Smooth muscle cell (in vitro differentiated cells): ENCODE data around the gene MVB12A. TPM values are rescaled to one million over a fixed set of nuclear protein-coding genes. Genes with fewer than 3 reads are reported as not detected.

Experiments used
- DNase-seq: peaks from one replicate; lab custom pipeline; 2025; ENCODE audit not compliant: unreplicated experiment; lab: John Stamatoyannopoulos, UW
- H2AFZ ChIP-seq: fragments of 200-600 bp; sonication (generic); 2 replicates; pipeline ENCODE4 v1.6.0; 2016; ENCODE audit warnings: antibody characterized with exemption, low read depth, mild to moderate bottlenecking
- H3F3A ChIP-seq: fragments of 200-600 bp; sonication (generic); 2 replicates; pipeline ENCODE4 v1.6.0; 2017; ENCODE audit warnings: antibody characterized with exemption, low read depth
- H3K27ac ChIP-seq: fragments of 200-600 bp; sonication (generic); 2 replicates; pipeline ENCODE4 v1.5.1; 2016; ENCODE audit warnings: low read depth, mild to moderate bottlenecking
- H3K27me3 ChIP-seq: fragments of 200-600 bp; sonication (generic); 2 replicates; pipeline ENCODE4 v1.6.1; 2016; ENCODE audit warnings: low read depth, mild to moderate bottlenecking
- H3K36me3 ChIP-seq: fragments of 200-600 bp; sonication (generic); 2 replicates; pipeline ENCODE4 v1.5.1; 2016; ENCODE audit warnings: low read depth
- H3K4me1 ChIP-seq: fragments of 200-600 bp; sonication (generic); 2 replicates; pipeline ENCODE4 v1.5.1; 2016; ENCODE audit warnings: low read depth
- H3K4me2 ChIP-seq: fragments of 200-600 bp; sonication (generic); 2 replicates; pipeline ENCODE4 v1.6.0; 2016; ENCODE audit warnings: mild to moderate bottlenecking
- H3K4me3 ChIP-seq: fragments of 200-600 bp; sonication (generic); 2 replicates; pipeline ENCODE4 v1.5.1; 2016; ENCODE audit warnings: mild to moderate bottlenecking
- H3K79me2 ChIP-seq: fragments of 200-600 bp; sonication (generic); 2 replicates; pipeline ENCODE4 v1.6.0; 2016; ENCODE audit warnings: low read depth, mild to moderate bottlenecking
- H3K9ac ChIP-seq: fragments of 200-600 bp; sonication (generic); 2 replicates; pipeline ENCODE4 v1.6.0; 2016; ENCODE audit warnings: low read depth
- H3K9me3 ChIP-seq: fragments of 200-600 bp; sonication (generic); replicated peaks from 2 replicates; pipeline ENCODE4 v1.5.1; 2016; ENCODE audit warnings: low read depth
- H4K20me1 ChIP-seq: fragments of 200-600 bp; sonication (generic); 2 replicates; pipeline ENCODE4 v1.6.0; 2016; ENCODE audit warnings: low read depth
- WGBS: methylation state at CpG from one replicate; pipeline ENCODE4 v1.1.7; 2016; ENCODE audit warnings: low lambda C conversion rate; 5-methylcytosine and 5-hydroxymethylcytosine counted together
- polyA plus RNA-seq: library from polyadenylated mRNA; unstranded; fragments of >200 nt; fragmentation: Nextera tagmentation; extraction: Ambion mirVana; gene quantifications from 2 replicates; pipeline ENCODE4 v1.2.1, GENCODE V29; 2016
- total RNA-seq: library from RNA; depleted of rRNA; stranded (reverse); fragments of >200 nt; gene quantifications from 2 replicates; pipeline ENCODE4 v1.2.3, GENCODE V29; 2014
- TF ChIP-seq, protein P1 (sequence below): fragments of 200-600 bp; sonication (generic); IDR thresholded peaks from 2 replicates; pipeline ENCODE4 v1.5.1; 2017; ENCODE audit warnings: borderline replicate concordance, mild to moderate bottlenecking, antibody characterized with exemption; ENCODE audit not compliant: insufficient read depth, poor library complexity, severe bottlenecking

The MVB12A gene
- total and polyA plus RNA-seq, 2 experiments from 2014 or later: 68.1 to 98.1 TPM

DNA sequence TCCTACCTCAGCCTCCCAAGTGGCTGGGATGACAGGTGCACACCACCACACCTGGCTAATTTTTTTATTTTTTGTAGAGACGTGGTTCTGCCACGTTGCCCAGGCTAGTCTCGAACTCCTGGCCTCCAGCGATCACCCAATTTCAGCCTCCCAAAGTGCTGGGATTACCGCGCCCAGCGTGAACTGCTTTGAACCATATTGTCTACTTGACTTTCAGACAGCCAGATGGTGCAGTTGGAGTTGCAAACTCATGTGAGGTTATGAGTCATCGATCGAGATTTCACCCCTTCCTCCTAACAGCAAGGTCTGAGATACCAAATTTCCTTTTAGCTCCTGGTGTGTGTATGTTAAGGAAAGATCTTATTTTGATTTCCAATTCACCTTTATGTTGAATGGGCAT, 53.2 kb downstream of the MVB12A start:
- Histone ChIP-seq H3K27me3 (no peaks in the 10 kb centered on the region), H3K36me3 (no peaks in the 10 kb centered on the region), H3K4me1 (peaks cover 13% of the 10 kb centered on the region), H3K4me2 (no peak overlapping the region), H3F3A (no peaks in the 10 kb centered on the region), H2AFZ (no peak overlapping the region), H3K9me3 (no peaks in the 10 kb centered on the region), H4K20me1 (peaks cover 15% of the 10 kb centered on the region), H3K79me2 (peaks cover 33% of the 10 kb centered on the region), H3K9ac (no peak overlapping the region), H3K27ac (no peak overlapping the region), H3K4me3 (no peak overlapping the region)
- TF ChIP-seq, protein P1, sequence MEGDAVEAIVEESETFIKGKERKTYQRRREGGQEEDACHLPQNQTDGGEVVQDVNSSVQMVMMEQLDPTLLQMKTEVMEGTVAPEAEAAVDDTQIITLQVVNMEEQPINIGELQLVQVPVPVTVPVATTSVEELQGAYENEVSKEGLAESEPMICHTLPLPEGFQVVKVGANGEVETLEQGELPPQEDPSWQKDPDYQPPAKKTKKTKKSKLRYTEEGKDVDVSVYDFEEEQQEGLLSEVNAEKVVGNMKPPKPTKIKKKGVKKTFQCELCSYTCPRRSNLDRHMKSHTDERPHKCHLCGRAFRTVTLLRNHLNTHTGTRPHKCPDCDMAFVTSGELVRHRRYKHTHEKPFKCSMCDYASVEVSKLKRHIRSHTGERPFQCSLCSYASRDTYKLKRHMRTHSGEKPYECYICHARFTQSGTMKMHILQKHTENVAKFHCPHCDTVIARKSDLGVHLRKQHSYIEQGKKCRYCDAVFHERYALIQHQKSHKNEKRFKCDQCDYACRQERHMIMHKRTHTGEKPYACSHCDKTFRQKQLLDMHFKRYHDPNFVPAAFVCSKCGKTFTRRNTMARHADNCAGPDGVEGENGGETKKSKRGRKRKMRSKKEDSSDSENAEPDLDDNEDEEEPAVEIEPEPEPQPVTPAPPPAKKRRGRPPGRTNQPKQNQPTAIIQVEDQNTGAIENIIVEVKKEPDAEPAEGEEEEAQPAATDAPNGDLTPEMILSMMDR: no peak
- no peak for DNase-seq
- 92% methylated on average over 9 of the region's 9 CpGs for WGBS

Other genes starting within 250 kb of the MVB12A start
- 12.8 and 16.4 TPM in 2 replicates for gene USE1, start 204.7 kb upstream of the MVB12A start, total RNA-seq
- gene USE1, start 204.7 kb upstream of the MVB12A start, polyA plus RNA-seq: 28.8 and 45.4 TPM in 2 replicates
- 2.9 and 3.2 TPM in 2 replicates for gene OCEL1, start 193.8 kb upstream of the MVB12A start, total RNA-seq
- 34.9 and 41.3 TPM in 2 replicates for gene OCEL1, start 193.8 kb upstream of the MVB12A start, polyA plus RNA-seq
- 47.8 and 57.4 TPM in 2 replicates for gene NR2F6, start 174.1 kb upstream of the MVB12A start, total RNA-seq
- 99.8 and 104 TPM in 2 replicates for gene NR2F6, start 174.1 kb upstream of the MVB12A start, polyA plus RNA-seq
- not detected in 2 replicates for gene USHBP1, start 155.3 kb upstream of the MVB12A start, total RNA-seq
- not detected in 2 replicates for gene USHBP1, start 155.3 kb upstream of the MVB12A start, polyA plus RNA-seq
- 62.0 and 69.8 TPM in 2 replicates for gene BABAM1, start 152.6 kb upstream of the MVB12A start, total RNA-seq
- 108 and 110 TPM in 2 replicates for gene BABAM1, start 152.6 kb upstream of the MVB12A start, polyA plus RNA-seq
- 0.36 and 1.0 TPM in 2 replicates for gene ANKLE1, start 138.1 kb upstream of the MVB12A start, total RNA-seq
- 0.61 and 1.3 TPM in 2 replicates for gene ANKLE1, start 138.1 kb upstream of the MVB12A start, polyA plus RNA-seq
- gene ABHD8, start 116.6 kb upstream of the MVB12A start, total RNA-seq: 6.1 and 9.2 TPM in 2 replicates
- gene ABHD8, start 116.6 kb upstream of the MVB12A start, polyA plus RNA-seq: 15.1 and 16.6 TPM in 2 replicates
- gene MRPL34, start 114.2 kb upstream of the MVB12A start, total RNA-seq: 32.0 and 67.2 TPM in 2 replicates
- 78.6 and 84.2 TPM in 2 replicates for gene MRPL34, start 114.2 kb upstream of the MVB12A start, polyA plus RNA-seq
- gene DDA1, start 110.5 kb upstream of the MVB12A start, total RNA-seq: 26.5 and 26.9 TPM in 2 replicates
- 51.8 and 72.4 TPM in 2 replicates for gene DDA1, start 110.5 kb upstream of the MVB12A start, polyA plus RNA-seq
- 6.4 and 8.0 TPM in 2 replicates for gene ANO8, start 85.2 kb upstream of the MVB12A start, total RNA-seq
- 1.3 and 2.4 TPM in 2 replicates for gene ANO8, start 85.2 kb upstream of the MVB12A start, polyA plus RNA-seq
- gene GTPBP3, start 82.5 kb upstream of the MVB12A start, total RNA-seq: 11.7 and 16.5 TPM in 2 replicates
- gene GTPBP3, start 82.5 kb upstream of the MVB12A start, polyA plus RNA-seq: 19.6 and 23.3 TPM in 2 replicates
- gene PLVAP, start 42.7 kb upstream of the MVB12A start, total RNA-seq: 0.31 TPM in 1 of 2 replicates, not detected in the other
- gene PLVAP, start 42.7 kb upstream of the MVB12A start, polyA plus RNA-seq: not detected in 2 replicates
- gene CCDC194, start 25.9 kb upstream of the MVB12A start, total RNA-seq: not detected in 2 replicates
- not detected in 2 replicates for gene CCDC194, start 25.9 kb upstream of the MVB12A start, polyA plus RNA-seq
- gene BST2, start 14.4 kb upstream of the MVB12A start, total RNA-seq: 3.7 and 5.2 TPM in 2 replicates
- 14.4 and 22.4 TPM in 2 replicates for gene BST2, start 14.4 kb upstream of the MVB12A start, polyA plus RNA-seq
- gene TMEM221, start 28.6 kb downstream of the MVB12A start, total RNA-seq: 0.31 and 1.5 TPM in 2 replicates
- 0.63 and 1.5 TPM in 2 replicates for gene TMEM221, start 28.6 kb downstream of the MVB12A start, polyA plus RNA-seq
- gene NXNL1, start 40.9 kb downstream of the MVB12A start, total RNA-seq: 0.45 TPM in 1 of 2 replicates, not detected in the other
- not detected in 2 replicates for gene NXNL1, start 40.9 kb downstream of the MVB12A start, polyA plus RNA-seq
- gene SLC27A1, start 50.5 kb downstream of the MVB12A start, total RNA-seq: 6.8 and 9.7 TPM in 2 replicates
- 11.5 and 11.6 TPM in 2 replicates for gene SLC27A1, start 50.5 kb downstream of the MVB12A start, polyA plus RNA-seq
- gene PGLS, start 91.6 kb downstream of the MVB12A start, total RNA-seq: 47.1 and 57.1 TPM in 2 replicates
- gene PGLS, start 91.6 kb downstream of the MVB12A start, polyA plus RNA-seq: 77.1 and 92.4 TPM in 2 replicates
- gene COLGALT1, start 135.6 kb downstream of the MVB12A start, total RNA-seq: 126 and 129 TPM in 2 replicates
- 124 and 151 TPM in 2 replicates for gene COLGALT1, start 135.6 kb downstream of the MVB12A start, polyA plus RNA-seq